Head of caudate nucleus (tissue), 42 donors: ENCODE measurements around the gene FHL2.
A peak's percentile ranks its signal among the peaks of the same experiment; 100 is the strongest.

ENCODE experiments used
- DNase-seq, 42 donors: peaks; one replicate each; pipeline versions ENCODE4 v3.0.0 to v3.0.0-alpha.2; 2020 to 2021; ENCODE audit warnings: mixed read lengths in 7 of 42
- intact Hi-C: fragments of 100-400 bp; cut with DNase I; formaldehyde crosslinking; loops from one replicate; pipeline ENCODE4 v1.15.0; 2022

Gene FHL2

GRCh38 chr2:105398336-105399206 is at the start of gene FHL2:
Gene FHL2, minus strand, starts transcription at chr2:105399051. Its CDS starts 12,535 bp downstream, at chr2:105386516.
- peak in 41 of 42 donors; percentile 17 to 77 (median 56) for DNase-seq
- intact Hi-C loops: no loop called here

- intact Hi-C loops: no loop called here
- DNase-seq: no peak
These were observed 48.6 kb upstream of the FHL2 start for GRCh38 chr2:105447476-105447875.

GRCh38 chr2:105446501-105446900 is 47.6 kb upstream of the FHL2 start:
- no peak for DNase-seq
- intact Hi-C loops: no loop called here

GRCh38 chr2:105445976-105446375 is 47.1 kb upstream of the FHL2 start:
- intact Hi-C loops: no loop called here
- DNase-seq: no peak

- intact Hi-C loops: no loop called here
- DNase-seq: no peak
These were observed 46.6 kb upstream of the FHL2 start for GRCh38 chr2:105445498-105445897.

GRCh38 chr2:105443617-105444598 is 45.1 kb upstream of the FHL2 start:
- intact Hi-C loops: no loop called here
- no peak for DNase-seq

- no peak for DNase-seq
- intact Hi-C loops: no loop called here
These were observed 43.9 kb upstream of the FHL2 start for GRCh38 chr2:105442721-105443120.

GRCh38 chr2:105442056-105442455 is 43.2 kb upstream of the FHL2 start:
- intact Hi-C loops: no loop called here
- no peak for DNase-seq

GRCh38 chr2:105439141-105439540 is 40.3 kb upstream of the FHL2 start:
- intact Hi-C loops: no loop called here
- no peak for DNase-seq

- peak in 1 of 42 donors; percentile 8 for DNase-seq
- intact Hi-C loops: no loop called here
These were observed 39.5 kb upstream of the FHL2 start for GRCh38 chr2:105438104-105438929.

GRCh38 chr2:105437708-105438103 is 38.9 kb upstream of the FHL2 start:
- intact Hi-C loops: no loop called here
- no peak for DNase-seq

- intact Hi-C loops: no loop called here
- no peak for DNase-seq
These were observed 33.9 kb upstream of the FHL2 start for GRCh38 chr2:105432749-105433148.

GRCh38 chr2:105432044-105432399 is 33.2 kb upstream of the FHL2 start:
- intact Hi-C loops: no loop called here
- DNase-seq: no peak

- DNase-seq: peak in 10 of 42 donors; percentile 10 to 53 (median 20)
- intact Hi-C loops: no loop called here
These were observed 32.7 kb upstream of the FHL2 start for GRCh38 chr2:105431367-105432043.

GRCh38 chr2:105428387-105429018 is 29.7 kb upstream of the FHL2 start:
- no peak for DNase-seq

GRCh38 chr2:105427485-105427884 is 28.6 kb upstream of the FHL2 start:
- no peak for DNase-seq
- intact Hi-C loops: no loop called here

More at GRCh38 chr2:105428387-105429018, 29.7 kb upstream of the FHL2 start:
- intact Hi-C loops: no loop called here

- intact Hi-C loops: no loop called here
- peak in 38 of 42 donors; percentile 11 to 80 (median 44) for DNase-seq
These were observed 27.9 kb upstream of the FHL2 start for GRCh38 chr2:105426626-105427292.
